22Rv1 (cell line): ENCODE measurements around the gene FAM163B.

Source experiments
- H3K27ac ChIP-seq: fragments of 450-650 bp; 2 replicates; pipeline ENCODE4 v1.5.1; 2017
- CTCF ChIP-seq: fragments of 450-650 bp; IDR thresholded peaks from 2 replicates; pipeline ENCODE4 v1.5.1; 2017; ENCODE audit warnings: mild to moderate bottlenecking
- ZFX ChIP-seq: fragments of 450-650 bp; IDR thresholded peaks from 2 replicates; pipeline ENCODE4 v1.6.1; 2017; ENCODE audit warnings: antibody characterized with exemption, borderline replicate concordance

FAM163B gene

DNA sequence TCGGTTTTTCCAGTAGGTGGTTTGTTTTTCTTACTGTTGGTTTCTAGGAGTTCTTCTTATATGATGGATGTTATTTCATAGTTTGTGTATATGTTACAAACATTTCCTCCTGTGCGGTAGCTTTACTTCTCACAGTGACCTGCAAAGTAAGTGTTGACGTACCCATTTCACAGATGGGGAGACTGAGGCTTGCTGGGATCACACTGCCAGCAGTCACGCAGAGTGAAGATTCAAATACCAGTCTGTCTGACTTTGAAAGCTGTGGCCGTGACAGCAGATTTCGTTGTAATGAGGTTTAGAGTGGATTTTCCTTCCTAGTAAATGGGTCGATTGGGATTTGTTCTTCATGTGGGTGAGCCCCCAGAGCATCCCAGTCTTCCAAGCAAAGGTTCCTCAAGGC, 40.0 kb upstream of the FAM163B start:
- H3K27ac ChIP-seq = no peak overlapping the region
- TF ChIP-seq CTCF = no peak

DNA sequence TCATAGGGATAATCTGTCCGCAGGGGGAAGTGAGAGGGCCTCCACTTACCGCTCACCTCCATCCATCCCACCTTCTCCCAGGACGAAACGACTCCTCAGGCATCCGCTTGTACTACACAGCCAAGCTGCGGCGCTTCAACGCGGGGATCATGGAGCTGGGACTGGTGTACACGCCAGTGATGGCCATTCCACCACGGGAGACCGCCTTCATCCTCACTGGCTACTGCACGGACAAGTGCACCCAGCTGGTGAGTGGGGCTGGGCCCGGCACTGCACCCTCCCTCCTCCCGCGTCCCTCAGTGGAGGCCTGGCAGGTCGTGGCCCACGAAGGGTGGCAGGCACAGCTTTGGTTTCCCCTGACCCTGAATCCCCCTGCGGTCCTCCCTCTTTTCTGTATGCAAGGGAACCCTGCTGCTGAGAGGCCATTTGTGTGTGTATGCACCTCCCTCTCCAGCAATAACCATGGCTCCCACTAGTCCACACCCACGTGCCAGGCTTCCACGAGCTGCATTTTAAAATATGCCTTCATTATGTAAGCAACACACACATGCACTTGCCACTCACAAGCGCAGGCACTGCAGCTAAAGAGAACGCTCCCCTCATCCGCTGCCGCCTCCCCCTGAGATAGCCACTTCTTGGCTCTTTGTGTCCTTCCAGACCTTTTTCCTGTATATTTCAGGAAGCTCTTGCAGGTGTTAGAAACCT, 38.7 kb upstream of the FAM163B start:
- TF ChIP-seq ZFX (no peak), CTCF (no peak)
- no peak overlapping the region for H3K27ac ChIP-seq

DNA sequence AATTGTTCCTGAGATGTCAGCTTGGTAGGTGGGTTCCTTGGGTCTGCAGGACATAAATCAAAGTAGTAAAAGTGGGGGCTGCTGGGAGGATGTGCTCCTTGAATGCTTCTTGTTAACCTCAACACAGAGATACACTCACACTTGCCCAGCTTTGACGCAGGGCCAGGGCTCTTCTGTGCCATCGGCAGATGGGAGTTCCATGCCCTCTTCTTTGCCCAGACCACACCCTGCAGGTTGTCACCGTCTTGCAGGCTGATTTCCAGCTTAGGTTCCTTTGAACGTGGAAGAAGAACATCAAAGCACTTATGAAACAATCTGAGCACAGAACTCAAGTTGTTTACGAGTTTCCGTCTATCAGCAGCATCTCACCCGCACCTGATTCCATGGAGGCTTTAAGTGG, 38.0 kb upstream of the FAM163B start:
- no peak for TF ChIP-seq ZFX
- no peak for TF ChIP-seq CTCF
- H3K27ac ChIP-seq = no peak overlapping the region

GRCh38 chr9:133645021-133645765, 36.0 kb upstream of the FAM163B start:
- H3K27ac ChIP-seq = no peak overlapping the region
- TF ChIP-seq ZFX = no peak

- TF ChIP-seq ZFX = no peak
- TF ChIP-seq CTCF = no peak
- no peak overlapping the region for H3K27ac ChIP-seq
These were observed 35.0 kb upstream of the FAM163B start for GRCh38 chr9:133643978-133644760.

GRCh38 chr9:133643362-133643755, 34.2 kb upstream of the FAM163B start:
- TF ChIP-seq CTCF (no peak), ZFX (no peak)

GRCh38 chr9:133642708-133643361, 33.6 kb upstream of the FAM163B start:
- no peak overlapping the region for H3K27ac ChIP-seq
- TF ChIP-seq CTCF = no peak
- TF ChIP-seq ZFX = no peak

More at GRCh38 chr9:133643362-133643755, 34.2 kb upstream of the FAM163B start:
- H3K27ac ChIP-seq = no peak overlapping the region
